Activated T-cell treated with anti-CD3 and anti-CD28 coated beads, Interleukin-2, amount 50 U/mL, for 24 hours (primary cell): Measurements from ENCODE around the gene FUT1.

ENCODE experiments used
- DNase-seq: peaks from one replicate; pipeline ENCODE4 v3.0.0-alpha.2; 2020
- H3K27ac Mint-ChIP-seq: 2 replicates; pipeline ENCODE4 v1.8.0; 2020; ENCODE audit warnings: mild to moderate bottlenecking, mixed read lengths
- H3K27me3 Mint-ChIP-seq: 2 replicates; pipeline ENCODE4 v1.8.0; 2020; ENCODE audit warnings: mixed read lengths
- H3K36me3 Mint-ChIP-seq: 2 replicates; pipeline ENCODE4 v1.8.0; 2020; ENCODE audit warnings: low read depth, mixed read lengths
- H3K4me1 Mint-ChIP-seq: 2 replicates; pipeline ENCODE4 v1.8.0; 2020; ENCODE audit warnings: low read depth, mixed read lengths
- H3K4me3 Mint-ChIP-seq: 2 replicates; pipeline ENCODE4 v1.8.0; 2020; ENCODE audit warnings: mild to moderate bottlenecking, moderate library complexity, mixed read lengths
- H3K9me3 Mint-ChIP-seq: 2 replicates; pipeline ENCODE4 v1.8.0; 2020; ENCODE audit warnings: mixed read lengths

The FUT1 gene

DNA sequence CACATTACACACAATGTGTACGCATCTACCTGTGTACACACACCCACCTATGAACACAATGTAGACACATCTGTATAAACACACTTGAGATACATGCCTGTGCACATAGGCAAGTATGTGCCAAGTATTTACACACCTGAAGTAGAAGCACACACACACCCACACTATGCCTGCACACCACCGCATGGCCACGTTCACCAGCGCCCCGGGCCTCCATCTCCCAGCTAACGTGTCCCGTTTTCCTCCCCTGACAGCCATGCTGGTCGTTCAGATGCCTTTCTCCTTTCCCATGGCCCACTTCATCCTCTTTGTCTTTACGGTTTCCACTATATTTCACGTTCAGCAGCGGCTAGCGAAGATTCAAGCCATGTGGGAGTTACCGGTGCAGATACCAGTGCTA is 49.7 kb downstream of the FUT1 start:
- DNase-seq, result no peak
- Mint-ChIP-seq H3K4me3 (no peak overlapping the region), H3K27me3 (peaks cover 6% of the 10 kb centered on the region), H3K36me3 (peaks cover 17% of the 10 kb centered on the region), H3K9me3 (no peaks in the 10 kb centered on the region), H3K27ac (no peak overlapping the region), H3K4me1 (no peaks in the 10 kb centered on the region)

- Mint-ChIP-seq H3K36me3 (peaks cover 5% of the 10 kb centered on the region), H3K4me1 (peaks cover 9% of the 10 kb centered on the region), H3K27me3 (peaks cover 23% of the 10 kb centered on the region), H3K4me3 (no peak overlapping the region), H3K27ac (no peak overlapping the region), H3K9me3 (no peaks in the 10 kb centered on the region)
- DNase-seq, result no peak
Observed at GRCh38 chr19:48698046-48698445, 54.4 kb downstream of the FUT1 start.
